ENCODE measurements around the gene DHX57.
"Not testable (repeated sequence)": the region's sequence is repeated elsewhere in the genome, so short reads cannot be mapped to it uniquely, and the experiment has no call there.

The DHX57 gene

DNA sequence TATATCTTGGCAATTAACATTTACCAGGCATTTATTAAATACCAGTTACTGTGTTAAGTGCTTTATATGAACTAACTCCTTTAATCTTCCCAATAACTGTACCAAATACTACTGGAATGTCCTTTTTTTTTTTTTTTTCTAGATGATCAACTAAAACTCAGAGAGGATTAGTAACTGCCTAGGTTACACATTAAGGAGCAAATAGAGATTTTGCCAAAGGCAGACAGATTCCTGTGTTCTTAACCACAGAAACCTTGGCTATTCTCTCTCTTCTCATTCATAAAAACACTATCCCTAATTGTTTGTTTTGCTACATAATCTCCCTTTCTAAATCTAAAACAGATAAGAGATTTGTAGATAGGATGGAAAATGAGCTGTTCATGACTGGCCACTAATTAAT is 13.3 kb downstream of the DHX57 start:
- DNase-seq = no peak

DNA sequence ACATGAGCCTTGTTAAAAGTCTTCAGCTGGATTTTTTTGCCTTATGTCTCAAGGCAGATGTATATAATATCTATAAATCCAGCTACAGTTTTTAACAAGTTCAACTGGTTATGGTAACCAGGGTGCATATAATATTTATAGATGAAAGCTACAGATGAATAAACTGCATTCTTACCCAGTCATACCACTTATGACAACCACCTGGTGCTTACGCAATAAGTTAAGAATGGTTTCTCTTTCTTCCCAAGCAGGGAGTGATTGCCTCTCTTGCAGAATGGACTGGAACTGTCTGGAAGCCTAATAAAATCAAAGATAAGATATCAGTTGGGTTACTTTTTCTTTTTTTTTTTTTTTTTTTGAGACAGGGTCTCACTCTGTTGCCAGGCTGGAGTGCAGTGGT is 19.6 kb downstream of the DHX57 start:
- DNase-seq = no peak

DNA sequence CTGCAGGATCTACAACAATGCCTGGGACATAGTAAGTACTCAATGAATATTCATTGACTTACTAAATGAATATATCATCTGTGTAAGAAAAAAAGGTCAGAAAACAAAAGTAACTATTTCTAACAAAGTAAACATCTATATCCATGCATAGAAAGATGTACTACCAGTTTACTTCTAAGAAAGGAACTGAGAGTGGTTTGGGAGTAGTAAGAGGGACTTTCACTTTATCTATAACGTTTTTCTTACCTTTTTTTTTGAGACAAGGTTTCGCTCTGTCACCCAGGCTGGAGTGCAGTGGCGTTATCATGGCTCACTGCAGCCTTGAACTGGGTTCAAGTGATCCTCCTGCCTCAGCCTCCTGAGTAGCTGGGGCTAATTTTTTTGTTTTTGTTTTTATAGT is 25.7 kb downstream of the DHX57 start:
- no peak for DNase-seq

DNA sequence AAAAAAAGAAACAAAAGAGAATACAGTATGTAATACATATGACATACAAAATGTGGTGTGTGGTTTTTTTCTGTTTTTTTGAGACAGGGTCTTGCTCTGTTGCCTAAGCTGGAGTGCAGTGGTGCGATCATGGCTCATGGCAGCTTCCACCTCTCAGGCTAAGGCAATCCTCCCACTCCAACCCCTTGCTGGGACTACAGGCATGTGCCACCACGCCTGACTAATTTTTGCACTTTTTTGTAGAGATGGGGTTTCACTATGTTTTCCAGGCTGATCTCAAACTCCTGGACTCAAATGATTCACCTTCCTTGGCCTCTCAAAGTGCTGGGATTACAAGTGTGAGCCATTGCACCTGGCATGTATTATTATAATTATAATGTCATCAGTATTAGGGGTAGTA is 38.9 kb downstream of the DHX57 start:
- no peak for DNase-seq

DNA sequence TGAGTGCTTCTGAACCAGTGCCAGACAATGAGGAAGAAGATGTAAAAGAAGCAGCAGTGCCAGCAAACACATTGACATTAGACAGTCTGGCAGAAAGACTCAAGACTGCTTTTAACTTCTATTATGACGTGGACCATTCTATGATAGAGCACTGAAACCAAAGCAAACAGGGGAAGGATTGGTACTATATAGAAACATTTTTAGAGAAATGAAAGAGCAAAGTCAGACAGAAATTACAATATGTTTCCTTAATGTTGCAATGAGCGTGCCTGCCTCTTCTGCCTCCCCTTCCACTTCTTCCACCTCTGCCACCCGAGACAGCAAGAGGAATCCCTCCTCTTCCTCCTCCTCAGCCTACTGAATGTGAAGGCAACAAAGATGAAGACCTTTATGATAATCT is 39.7 kb downstream of the DHX57 start:
- DNase-seq = peak; percentile 39

DNA sequence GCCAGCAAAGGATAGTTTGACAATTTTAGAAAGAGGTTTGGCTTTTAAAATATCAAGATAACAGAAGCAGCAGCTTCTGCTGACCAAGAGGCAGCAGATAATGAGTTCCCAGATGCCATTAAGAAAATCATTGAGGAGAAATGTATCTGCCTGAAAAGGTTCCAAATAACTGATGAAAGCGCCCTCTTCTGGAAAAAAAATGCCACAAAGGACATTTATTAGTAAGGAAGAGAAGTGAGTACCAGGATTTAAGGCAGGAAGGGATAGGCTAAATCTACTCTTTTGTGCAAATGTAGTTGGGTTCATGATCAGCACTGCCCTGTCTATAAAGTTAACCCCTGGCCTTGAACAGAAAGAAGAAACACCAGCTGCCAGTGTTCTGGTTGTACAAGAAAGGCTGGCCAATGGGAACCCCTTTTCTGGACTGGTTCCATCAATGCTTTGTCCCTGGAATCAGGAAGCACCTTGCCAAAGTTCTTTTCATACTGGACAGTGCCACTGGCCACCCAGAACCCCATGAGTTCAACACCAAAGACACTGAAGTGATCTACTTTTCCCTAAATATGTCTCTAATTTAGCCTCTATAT is 40.6 kb downstream of the DHX57 start:
- DNase-seq = no peak

DNA sequence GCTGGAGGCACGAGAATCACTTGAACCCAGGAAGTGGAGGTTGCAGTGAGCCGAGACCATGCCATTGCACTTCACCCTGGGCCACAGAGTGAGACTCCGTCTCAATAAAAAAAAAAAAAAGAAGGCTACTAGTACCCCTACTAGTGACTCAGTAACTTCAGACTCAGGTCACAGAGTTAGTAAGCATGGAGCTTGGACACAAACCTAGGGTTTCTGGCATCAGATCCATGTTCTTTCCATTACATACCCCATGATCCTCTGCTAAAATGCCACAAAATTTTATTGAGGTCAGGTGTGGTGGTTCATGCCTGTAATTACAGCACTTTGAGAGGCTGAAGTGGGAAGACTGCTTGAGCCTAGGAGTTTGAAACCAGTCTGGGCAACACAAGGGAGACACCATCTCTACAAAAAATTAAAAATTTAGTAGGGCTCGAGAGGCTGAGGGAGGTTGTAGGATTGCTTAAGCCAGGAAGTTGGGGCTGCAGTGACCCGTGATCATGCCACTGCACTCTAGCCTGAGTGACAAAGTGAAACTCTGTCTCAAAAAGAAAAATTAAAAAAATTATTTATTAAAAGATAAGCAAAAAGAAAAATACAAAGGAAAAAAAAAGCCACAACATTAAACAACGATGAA is 45.1 kb downstream of the DHX57 start:
- no peak for DNase-seq

DNA sequence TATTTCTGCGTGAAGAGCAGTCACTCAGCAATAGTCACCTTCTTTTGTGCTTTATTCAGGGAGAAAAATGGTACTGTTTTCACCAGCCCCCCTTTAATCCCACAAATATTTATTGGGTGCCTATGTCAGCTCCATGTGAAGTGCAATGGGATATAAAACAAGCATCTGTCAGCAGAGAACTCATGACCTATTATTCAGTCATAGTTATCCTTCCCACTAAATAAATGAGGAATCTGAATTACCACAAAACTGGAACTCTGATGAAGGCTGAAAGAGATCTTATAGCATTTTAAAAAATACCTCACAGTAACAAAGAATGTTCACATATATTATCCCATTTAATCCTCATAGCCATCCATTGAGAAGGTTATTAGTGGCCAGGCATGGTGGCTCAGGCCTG is 45.8 kb downstream of the DHX57 start:
- no peak for DNase-seq

DNA sequence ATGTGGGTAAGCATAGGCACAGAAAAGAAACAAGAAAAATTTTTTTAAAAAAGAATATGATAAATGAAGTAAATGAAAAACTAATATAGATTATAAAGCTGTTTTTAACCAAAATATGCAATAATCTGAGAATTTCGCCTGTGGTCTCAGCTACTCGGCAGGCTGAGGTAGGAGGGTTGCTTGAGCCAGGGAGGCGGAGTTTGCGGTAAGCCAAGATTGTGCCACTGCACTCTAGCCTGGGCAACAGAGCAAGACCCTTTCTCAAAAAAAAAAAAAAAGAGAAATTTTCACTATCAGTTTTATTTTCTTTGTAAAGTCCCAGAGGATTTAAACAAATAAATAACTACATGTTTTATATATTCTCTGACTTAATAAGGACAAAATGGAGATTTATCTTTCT is 47.3 kb downstream of the DHX57 start:
- DNase-seq = no peak

DNA sequence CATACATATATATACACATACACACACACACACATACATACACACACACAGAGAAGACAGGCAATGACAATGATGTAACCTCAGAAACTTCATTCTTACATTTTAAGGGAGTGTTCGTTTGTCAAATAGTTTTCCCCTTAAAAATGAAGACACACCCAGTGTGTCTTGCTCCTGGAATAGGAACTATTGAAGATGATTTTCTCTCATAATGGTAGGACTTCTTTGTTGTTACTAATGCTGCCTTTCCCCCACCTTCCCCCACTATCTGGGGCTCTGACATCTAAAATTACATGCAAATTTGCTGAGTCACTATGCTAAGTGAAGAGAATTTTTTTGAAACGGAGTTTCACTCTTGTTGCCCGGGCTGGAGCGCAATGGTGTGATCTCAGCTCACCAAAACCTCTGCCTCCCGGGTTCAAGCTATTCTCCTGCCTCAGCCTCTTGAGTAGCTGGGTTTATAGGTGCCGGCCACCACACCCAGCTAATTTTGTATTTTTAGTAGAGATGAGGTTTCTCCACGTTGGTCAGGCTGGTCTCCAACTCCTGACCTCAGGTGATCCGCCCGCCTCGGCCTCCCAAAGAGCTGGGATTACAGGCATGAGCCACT is 48.1 kb downstream of the DHX57 start:
- peak; percentile 19 for DNase-seq

DNA sequence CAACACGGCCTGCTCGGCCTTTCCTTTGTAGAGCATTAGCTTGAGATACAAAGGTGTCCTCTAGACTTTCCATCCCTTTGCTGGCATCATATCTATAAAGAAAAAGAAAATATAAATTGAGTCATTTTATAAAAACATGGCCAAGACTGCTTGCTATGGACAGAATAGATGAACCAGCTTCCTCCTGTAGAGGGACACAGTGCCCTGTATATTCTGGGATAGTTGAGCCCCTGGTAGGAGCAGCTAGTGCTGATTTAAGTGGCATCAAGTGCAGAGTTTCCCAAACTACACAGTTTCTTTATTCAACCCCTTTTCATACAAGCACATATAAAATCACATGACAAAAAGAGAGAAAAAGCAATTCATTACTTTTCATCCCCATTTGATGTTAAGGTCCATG is 49.8 kb downstream of the DHX57 start:
- no peak for DNase-seq

DNA sequence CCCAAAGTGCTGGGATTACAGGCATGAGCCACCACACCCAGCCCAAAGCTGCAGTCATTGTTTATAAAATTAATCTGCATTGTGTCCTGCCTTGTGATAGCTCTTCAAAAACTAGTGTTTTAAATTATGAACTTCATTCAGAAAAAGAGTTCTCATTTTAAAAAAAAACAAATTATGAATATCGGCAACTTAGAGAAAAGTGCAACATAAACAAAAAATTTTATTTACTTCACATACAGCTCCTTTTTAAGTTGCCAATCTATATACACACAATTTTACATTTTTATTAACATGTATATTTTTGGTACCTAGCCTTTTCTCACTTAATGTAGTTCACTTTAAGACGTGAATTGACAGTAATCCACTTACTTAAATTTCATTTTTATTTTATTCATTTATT is 50.8 kb downstream of the DHX57 start:
- DNase-seq = no peak

DNA sequence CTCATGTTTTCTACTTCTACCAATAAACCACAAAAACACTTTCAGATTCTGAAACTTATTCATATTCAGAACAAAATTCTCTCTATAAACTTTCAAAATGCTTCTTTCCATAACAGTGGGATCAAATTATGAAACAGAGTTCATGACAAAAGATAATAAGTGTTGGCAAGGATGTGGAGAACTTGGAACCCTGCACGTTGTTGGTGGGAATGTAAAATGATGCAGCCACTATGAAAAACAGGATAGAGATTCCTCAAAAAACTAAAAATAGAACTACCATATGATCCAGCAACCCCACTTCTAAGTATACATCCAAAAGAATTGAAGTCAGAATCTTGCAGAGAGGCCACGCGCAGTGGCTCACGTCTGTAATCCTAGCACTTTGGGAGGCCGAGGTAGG is 52.3 kb downstream of the DHX57 start:
- DNase-seq = no peak

DNA sequence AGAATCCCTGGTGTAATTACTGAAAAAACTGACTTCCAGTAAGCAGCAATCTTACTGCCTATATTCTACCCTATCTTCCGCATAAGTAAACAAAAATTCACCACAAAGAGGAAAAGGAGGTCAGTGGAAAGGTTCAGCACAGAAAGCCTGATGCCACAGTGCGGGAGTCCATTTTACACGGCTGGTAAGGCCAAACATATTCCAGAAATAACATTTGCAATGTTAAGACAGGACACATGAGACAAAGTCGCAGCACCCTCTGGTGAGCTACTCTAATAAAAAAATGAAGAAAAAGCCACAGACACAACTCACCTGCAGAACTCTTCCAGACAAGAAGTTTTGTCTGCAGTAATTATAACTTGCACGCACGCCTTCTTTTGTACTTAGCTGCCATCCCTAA is 57.2 kb downstream of the DHX57 start:
- no peak for DNase-seq

DNA sequence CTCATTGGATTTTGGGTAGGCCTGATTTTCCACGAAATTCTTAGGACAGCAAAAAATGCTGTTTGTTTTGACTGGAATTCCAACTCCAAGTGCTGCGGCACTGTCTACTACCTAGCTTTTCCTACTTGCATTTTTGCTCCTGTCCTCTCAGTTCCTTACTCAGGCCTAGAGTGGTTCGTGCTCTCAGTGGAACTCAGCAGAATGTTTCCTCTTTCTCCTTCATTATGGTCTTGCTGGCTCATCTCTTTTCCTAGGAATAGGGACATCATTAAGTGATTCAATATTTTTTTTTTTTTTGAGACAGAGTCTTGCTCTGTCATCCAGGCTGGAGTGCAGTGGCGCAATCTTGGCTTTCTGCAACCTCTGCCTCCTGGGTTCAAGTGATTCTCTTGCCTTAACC is 59.8 kb downstream of the DHX57 start:
- no peak for DNase-seq

DNA sequence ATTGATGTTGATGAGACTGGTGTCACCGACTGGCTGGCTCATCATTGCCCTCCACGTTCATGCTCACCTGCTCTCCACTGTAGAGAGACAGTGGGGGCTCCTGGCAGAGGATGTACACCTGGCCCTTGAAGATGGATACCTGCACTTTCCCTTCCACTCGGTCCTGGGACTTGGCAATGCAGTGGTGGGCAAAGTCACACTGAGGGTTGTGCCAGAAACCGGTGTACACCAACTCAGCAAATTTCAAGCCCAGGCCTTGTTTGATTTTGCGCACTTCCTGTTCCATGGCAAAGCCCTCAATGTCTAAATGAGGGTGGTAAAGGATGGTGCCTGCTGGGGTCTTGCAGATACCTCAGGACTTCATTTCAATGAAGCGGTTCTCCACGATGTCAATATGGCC is 65.2 kb downstream of the DHX57 start:
- no peak for DNase-seq

DNA sequence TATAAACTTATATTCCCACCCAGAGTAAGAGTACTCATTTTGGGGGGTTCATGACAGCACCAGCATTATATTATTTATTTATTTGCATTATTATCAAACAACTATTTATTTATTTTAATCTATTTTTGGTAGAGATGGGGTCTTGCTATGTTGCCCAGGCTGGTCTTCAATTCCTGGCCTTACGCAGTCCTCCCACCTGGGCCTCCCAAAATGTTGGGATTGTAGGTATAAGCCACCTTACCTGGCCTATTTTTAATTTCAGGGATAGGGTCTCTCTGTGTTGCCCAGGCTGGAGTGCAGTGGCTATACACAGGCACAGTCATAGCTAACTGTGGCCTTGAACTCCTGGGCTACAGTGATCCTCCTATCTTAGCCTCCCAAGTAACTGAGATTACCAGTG is 67.1 kb downstream of the DHX57 start:
- no peak for DNase-seq

DNA sequence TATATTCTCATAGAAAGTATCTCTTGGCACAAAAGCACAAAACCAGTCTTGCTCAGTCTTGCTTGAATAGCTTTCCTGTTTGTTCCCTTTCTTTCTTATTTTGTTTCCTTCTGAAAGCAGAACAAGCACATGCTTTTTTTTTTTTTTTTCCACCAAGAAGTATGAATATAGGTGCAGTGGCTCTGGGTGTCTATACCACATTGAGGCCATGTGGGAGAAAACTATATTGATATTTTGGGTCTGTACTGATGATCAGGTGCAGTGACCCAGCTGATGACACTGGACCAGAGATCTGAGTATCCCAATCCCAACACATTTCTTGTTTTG is 69.0 kb downstream of the DHX57 start:
- DNase-seq = no peak

DNA sequence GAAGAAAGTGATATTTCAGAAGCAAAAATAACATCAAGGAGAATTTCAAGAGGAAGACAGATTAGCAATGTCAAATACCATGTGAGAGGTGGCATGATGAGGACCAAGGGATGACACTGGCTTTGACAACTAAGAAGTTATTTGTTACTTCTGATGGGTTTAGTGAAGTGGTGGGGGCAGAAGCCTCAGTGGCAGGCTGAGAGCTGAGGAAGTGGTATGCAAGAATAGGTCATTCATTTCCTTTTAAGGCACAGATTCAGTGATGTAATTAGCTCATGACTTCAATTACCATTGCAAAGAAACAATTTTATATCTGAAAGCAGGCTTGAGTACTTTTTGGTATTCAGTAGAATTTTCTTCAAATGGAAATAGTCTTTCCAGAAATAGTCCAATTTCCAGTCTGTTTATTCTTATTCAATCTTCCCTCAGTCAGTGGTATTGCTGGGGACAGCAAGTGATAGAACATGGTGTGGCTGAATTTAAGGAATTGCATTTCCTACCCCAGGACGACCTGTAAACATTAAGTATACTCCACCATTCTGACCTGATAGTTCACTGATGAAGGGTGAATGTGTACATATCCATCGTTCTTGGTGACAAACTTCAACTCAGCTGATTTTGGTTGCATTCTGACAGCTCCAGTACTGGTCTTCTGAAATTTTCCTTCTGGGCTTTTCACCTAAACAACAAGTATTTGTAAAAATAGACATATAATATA is 69.6 kb downstream of the DHX57 start:
- no peak for DNase-seq

DNA sequence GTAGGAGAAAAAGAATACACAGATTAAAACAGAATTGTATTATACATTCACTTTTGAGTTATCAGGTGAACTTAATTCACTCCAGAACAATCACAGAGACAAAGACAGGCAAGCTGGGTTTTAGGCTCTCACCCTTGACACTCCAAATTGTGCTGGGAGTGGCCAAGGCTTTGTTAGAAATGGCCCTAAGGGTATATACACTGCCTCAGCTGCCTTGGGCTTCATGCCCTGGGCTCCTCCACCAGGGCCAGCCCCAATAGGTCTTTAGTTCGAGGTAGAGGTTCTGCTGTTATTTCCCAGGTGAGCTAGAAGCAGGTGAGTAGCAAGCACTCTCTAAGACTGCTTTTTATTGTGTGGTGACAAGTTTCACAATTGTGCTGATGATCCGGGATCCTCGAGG is 77.8 kb downstream of the DHX57 start:
- DNase-seq = no peak

DNA sequence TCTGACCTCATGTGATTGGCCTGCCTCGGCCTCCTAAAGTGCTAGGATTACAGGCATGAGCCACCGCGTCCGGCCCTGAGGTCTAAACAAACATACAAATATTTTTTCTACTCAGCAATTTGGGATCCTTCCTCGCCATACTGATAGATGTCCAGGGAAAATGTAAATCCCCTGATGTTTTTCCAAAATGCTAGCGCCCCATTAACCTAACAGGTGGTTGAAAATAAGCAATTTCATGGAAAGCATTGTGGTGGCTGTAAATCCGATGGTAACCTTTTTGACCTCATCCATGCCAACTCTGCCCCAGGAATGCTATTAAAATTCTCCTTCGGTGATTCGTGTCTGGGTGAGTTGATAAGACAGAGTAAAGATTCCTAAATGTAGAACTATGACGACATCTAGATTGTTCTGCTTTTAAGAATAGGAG is 78.5 kb downstream of the DHX57 start:
- no peak for DNase-seq

DNA sequence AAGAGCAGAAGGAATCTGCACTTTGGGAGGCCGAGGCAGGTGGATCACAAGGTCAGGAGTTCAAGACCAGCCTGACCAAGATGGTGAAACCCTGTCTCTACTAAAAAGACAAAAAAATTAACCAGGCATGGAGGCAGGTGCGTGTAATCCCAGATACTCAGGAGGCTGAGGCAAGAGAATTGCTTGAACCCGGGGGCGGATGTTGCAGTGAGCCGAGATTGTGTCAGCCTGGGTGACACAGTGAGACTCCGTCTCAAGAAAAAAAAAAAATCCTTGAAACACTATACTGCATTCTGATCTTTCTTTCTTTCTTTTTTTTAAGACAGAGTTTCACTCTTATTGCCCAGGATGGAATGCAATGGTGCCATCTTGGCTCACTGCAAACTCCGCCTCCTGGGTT is 80.7 kb downstream of the DHX57 start:
- not testable (repeated sequence) for DNase-seq

DNA sequence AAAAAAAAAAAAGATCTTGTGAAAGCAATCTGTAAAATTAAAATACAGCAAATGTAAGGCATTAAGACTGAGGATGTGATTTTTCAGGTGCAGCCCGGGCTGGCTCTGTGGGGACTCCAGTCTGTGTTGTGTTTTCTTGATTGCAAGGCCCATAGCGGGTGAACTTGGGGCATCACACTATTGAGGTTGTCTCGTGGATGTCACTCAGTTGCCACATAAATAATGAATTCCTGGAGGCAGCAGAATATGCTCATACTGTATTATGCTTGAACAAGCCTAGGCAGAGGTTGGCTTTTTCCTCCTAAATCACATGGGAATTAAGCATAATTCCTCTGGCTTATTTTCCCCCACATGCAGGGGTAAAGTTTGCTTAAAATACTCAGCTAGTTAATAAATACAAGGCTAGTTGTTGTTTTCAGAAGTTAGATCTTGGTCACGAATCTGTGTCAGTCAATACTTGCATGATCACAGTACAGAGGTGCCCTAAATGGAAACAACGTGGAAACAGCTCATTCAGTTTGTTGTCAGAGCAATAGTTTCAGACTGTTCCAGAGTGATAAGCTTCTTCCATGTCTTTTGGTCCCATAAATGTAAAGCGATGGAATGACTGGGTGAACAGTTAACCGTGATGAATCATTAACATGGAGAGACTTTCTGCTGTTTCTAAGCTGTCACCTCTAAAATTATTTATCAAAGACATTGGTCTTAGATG is 81.3 kb downstream of the DHX57 start:
- no peak for DNase-seq

DNA sequence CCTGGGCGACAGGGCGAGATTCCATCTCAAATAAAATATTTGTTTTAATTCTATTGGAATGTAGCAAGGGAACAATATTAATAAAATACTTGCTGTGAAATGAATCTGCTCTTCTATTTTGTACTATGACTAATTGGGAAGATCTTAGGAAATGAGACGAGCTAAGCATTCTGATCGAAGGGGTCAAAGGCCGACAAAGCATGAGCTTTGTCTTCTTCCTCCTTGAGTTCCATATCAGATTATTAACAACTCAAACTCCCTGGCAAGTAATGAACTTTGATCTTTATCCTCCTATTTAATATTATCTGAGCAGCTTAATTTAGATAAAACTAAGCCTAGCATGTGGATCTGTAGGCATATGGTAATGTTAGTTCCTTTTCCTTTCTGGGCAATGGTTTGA is 82.2 kb downstream of the DHX57 start:
- no peak for DNase-seq

All from CD4-positive, alpha-beta T cell treated with Interleukin-15 for 1 hour (primary cell).